ENCODE results near the gene TNPO3.

TNPO3 gene

DNA sequence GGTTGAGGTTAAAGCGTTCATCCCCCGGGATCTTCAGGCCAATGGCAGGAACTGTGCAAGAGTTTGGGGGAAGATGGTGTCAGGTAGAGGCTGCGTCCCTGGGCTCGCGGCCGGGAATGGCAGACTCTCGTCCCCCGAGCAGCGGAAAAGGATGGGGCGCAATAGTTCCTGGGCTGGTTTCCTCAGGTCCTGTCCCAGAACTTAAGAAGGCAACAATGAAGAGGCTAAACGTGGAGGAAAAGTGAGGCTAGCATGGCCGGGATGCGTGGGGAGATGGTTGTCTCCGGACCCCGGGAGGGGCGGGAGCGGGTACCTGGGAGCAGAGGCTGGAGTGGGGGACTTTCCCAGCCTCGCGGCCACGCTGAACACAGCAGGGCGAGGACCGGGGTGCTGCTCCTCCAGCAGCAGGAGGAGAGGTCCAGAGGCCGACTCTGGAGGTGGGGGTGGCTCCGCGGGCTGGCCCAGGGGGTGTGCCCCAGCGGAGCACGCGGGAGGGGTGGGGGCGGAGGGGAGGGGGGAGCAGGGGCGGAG lies 116.3 kb downstream of the TNPO3 start:
- DNase-seq (ENCODE audit: low spot score) = no peak

DNA sequence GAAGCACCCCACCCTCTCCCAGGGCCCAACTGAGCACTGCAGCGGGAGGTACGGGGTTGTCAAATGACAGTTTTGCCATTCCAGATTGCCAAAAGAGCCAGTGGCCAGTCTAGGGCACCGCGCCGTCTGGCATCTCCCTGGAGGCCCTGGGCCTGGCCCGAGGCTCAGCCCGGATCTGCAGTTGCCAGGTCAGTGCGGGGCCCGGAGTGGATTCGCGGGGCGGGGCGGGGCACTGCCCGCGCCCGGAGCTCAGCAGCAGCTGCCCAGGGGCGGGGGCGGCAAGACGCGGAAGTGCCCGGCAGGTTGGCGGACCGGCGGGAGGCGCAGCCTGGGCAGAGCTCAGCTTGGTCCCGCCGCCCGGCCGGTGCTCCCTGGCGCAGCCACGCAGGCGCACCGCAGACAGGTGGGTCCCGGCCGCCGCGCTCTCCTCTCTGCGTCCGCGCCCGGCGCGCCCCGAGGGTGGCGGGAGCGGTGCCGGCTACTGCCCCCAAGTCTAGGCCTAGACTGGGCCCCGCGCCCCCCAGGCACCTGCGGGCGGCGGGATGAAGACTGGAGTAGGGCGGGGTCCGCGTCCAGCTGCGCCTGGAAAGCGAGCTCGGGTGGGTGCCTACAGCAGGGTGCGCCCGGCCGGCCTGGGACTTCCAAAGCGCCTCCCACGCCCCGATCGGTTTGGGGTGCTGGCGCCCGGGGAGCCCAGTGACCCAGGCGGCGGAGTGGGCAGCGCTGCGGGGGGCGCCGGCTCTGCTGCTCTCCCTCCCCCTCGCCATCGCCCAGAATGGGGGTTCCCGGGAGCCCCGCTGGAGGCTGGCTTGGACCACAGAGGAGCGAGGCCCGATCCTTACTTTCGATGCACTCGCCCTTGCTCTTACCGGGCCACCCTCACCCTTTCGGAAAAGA lies 117.0 kb downstream of the TNPO3 start, which contains the start of gene IRF5:
TSS of gene IRF5 (plus strand) at position 281 of the 897 bp plus-strand sequence. CDS start 4,155 bp downstream, outside the sequence.
- no peak for DNase-seq (ENCODE audit: low spot score)

DNA sequence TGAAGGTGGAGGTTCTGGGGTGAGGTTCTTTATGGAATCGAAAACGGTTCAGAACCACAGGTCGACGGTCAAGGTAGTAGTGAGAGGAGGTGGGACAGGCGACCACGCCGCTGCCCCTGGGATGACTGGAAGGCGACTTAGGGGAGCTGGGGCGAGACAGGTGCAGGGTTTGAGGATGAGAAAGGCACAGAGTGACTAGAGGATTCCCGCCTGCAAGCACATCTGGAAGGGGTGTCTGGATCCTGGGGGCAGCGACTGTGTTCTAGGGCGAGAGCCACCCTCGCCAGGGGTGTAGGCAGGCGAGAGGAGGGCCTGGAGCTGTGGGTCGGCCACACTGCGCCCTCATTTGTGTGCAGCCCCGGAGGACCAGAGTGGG lies 117.7 kb downstream of the TNPO3 start:
- DNase-seq (ENCODE audit: low spot score) = no peak

DNA sequence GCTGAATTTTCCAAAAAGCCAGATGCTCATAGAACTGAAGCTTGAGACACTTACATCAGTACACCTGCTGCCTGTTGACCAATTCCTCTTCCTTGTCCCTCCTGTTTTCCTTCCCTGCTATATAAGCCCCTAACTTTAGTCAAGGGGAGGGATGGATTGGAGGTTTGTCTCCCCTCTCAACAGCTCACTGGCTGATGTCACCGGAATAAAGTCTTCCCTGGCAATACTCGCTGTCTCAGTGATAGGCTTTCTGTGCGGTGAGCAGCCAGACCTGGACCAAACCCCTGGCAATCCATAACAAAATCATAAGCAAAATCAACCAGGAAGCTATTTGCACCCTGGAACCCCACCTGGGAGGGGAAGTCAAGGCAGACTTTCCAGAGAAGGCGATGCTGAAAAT lies 118.1 kb downstream of the TNPO3 start:
- no peak for DNase-seq (ENCODE audit: low spot score)

DNA sequence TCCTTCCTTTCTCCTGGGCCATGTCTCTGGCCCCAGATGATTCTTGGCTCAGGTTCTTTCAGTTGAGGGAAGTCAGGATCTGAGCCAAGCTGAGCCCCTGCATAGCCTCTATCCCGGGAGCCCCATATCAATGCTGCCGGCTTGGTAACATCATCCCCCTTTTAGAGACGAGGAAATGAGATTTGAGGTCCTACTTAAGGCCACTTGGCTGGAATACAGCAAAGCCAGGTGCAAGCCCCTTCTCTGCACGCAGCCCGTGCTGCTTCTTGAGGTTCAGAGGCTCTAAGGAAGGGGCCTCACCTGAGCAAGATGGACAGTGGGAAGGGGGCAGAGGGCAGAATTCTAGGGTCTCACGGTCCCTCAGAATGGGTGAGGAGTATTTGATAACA lies 119.6 kb downstream of the TNPO3 start:
- no peak for DNase-seq (ENCODE audit: low spot score)

DNA sequence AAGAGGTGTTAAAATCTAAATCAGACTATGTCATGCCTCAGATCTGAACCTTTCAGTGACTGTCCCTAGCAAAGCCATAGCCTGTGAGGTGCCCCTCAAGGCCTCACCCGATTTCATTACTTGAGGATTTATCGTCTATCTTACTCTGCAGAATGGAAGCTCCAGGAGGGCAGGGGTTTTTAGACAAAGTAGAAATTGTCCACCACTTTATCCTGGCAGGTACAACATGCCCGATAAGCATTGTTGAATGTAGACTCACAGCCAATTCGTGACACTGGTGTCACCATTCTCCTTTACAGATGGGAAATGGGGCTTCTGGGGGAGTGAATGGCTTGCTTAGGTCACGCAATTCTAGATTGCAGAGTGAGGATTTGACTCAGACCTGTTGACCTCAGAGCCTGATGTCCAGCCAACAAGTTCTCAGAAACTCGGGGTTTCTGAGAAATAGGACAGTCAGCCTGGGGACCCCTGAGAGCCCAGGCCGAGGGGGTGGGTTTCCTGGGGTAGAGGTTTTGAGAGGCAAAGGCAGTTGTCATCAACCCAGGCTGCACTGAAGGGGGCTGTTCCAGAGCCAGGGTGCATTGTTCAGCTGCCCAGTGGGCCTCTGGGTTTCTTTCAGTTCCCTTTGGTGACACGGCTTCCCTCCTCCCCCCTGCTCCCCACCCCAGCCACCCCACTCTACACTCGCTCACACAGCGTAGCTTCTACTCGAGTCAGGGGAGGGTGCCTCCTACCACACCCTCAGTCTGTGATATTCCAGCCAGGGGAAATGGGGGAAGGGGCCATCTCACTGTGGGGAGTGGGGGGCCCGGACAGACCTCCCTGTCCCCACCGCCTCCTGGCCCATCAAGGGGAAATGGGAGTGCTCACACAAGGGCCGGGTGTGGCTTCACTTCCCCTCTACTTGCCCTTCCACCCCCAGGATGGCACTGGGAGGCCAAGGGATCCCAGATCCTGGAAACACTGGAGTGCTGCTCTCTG lies 120.3 kb downstream of the TNPO3 start:
- no peak for DNase-seq (ENCODE audit: low spot score)

DNA sequence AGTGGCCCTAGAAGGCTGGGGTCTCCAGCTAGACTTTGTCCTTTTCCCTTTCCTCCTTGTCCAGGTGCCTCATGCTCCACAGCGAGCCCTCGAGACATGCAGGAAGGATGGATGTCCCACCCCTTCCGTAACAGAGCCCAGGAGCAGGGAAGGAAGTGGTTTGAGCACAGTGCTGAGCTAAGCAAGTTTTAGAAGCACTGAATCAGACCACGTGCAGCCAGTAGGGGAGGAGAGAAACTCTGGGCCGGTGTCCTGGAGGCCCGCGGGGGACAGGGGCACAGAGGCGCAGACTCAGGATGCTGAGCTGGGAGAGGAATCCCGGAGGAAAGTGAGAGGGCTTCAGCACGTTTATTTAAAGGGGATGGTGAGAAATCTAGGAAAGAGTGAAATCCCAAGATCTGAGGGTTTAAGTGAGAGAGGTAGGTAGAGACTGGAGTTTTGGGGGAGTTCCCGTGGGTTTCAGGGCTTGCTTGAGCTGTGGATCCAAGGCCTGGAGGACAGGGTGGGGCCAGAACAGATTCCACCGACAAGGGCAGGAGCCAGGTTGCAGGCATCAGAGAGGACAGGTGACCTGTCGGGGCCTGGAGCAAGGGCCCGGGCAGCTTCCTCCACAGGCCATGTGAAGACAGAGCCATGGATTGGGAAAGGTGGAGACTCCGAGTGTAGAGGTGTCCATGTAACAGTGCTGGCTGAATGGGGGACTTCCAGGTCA lies 121.6 kb downstream of the TNPO3 start:
- DNase-seq (ENCODE audit: low spot score) = no peak

DNA sequence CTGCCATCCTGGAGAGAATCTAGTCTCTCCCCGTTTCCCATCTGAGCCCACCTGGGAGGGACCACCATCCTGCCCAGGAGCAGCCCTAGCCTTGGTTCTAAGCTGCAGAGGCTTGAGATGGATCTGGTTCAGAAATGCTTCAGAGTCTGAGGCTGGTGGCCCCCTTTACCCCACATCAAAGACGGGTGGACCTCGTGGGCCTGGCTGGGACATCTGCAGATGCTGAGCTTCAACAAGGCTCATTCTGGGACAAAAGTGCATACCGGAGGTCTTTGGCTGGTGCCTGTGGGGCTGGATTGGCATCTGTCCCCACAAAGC lies 122.1 kb downstream of the TNPO3 start:
- no peak for DNase-seq (ENCODE audit: low spot score)

DNA sequence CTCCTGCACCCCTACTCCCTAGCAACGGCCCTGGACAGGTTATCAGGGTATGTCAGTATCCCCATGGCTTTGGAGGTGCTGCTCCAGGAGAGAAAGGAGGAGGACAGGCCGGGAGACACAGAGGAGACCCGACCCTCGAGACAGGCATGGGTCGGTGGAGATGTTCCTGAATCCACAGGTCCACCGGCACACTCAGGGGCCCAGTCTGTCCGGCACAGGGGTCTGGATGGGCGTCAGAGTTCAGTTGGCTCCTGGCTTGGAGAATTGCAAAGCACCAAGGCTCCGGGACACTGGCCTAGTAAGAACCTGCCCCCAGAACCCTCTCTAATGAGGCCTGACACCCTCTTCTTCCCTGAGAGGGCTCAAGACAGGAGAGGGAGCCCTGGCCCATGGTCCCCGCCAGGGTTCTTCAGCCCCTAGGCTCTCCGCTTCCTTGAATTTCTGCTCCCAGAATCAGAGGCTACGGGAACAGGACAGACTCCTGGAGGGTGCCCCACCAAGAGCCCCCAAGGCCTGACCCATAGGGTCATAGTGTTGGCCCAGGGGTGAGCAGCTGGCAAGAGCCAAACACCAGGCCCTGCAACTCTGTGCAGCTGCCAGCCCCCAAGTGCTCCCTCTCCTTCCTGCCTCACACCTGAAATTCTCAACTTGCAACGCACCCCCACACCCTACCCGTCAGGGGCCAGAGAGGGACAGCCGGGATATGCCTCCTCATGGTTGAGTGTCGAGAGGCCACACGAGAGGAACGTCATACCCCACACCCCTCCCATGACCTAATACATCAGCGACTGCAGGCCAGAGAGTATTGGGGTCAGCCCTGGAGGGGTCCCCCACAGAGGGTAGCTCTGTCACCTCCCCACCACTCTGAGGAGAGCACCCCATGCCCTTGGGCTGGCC lies 122.7 kb downstream of the TNPO3 start:
- DNase-seq (ENCODE audit: low spot score) = no peak

DNA sequence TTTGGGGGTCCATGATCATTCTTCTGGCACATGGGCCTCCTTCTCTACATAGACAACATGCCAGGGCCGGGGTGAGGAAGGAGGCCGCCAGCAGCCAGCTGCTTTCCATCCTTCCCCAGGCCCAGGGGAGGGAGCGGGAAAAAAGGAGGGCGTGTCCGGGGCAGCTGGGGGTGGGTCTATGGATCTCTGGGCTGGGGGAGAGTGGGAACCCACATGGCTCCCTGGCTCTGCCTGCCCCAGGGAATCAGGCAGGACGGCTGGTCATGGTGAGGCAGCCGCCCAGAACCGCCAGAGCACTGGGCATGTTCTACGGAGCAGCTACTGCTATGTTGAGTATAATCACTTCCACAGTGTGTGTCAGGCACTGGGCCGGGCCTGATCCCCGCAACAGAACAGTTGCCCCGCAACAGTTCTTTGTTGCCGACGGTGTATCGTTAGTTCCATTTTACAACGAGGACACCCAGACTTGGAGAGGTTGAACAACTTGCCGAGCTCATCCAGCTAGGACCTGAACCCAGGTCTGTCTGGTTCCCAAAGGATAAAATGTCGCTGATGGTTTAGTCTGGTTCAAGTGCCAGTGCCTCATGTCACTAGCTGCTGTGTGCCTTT lies 123.6 kb downstream of the TNPO3 start:
- no peak for DNase-seq (ENCODE audit: low spot score)

DNA sequence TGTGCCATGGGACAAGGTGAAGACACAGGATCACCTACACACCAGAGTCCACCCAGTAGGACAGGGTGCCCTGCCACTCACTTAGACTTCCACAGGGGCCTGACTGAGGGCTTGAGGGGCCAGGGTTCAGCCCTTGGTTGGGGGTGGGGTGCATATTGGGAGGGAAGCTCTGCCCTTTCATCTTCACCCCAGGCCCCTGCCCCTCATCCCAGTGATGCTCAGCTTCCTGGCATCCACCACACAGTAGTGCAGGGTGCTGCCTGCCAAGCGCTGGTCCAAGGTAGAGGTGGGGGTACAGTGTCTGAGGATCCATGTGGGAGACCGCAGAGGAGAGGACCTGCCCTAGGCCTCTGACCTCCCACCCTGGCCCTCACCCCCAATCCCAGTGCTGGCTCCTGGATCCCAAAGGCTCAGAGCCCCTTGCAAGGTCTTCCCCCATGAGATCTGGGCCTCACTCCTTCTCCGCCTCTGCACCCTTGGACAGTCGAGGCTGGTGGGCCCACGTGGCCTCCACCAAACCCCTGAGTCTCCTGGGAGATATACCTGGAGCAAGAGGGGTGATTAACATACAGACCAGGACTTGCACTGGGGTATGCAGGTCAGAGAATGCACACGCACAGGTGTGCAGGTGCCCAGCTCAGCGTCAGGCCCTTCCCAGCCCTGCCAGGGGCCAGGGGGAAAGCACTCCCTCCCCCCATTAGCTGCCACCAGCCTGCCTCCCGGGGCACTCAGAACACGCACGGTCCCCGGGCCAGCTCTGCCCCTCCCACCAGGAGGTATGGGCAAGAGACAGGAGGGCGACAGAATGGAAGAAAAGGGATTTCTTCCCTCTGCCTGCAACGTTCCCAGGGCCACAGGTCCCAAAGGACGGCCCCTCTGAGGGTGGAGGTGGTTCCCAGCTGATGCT lies 125.8 kb downstream of the TNPO3 start:
- no peak for DNase-seq (ENCODE audit: low spot score)

DNA sequence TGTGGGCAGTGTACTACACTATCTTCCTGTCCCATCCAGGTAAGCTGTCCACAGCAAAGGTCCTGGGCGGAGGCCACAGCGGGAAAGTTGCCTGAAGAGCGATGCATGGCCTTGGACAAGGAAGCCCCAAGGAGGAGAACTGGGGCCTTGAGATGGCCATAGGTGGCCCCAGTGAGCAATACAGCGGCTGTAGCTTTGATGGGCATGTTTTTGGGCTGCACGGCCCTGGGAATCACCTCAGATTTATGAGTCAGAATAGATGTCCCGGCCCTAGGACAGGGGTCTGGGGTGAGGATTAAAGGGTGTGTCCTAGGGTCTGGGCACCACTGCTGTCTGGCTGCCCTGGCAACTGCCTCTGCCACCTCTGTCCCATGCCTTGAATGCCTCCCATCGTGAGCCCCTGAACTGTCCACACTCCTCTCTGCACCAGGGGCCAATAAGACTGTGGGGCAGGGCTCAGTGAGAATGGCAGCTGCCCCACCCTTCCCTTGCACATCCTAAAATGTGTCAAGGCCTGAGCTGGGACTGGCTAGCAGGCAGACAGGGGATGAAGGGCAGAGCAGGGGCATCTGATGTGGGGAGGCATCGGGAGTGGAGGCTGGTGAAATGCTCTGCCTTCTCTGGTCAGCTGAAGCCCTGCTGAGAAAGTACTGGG lies 126.6 kb downstream of the TNPO3 start:
- no peak for DNase-seq (ENCODE audit: low spot score)

DNA sequence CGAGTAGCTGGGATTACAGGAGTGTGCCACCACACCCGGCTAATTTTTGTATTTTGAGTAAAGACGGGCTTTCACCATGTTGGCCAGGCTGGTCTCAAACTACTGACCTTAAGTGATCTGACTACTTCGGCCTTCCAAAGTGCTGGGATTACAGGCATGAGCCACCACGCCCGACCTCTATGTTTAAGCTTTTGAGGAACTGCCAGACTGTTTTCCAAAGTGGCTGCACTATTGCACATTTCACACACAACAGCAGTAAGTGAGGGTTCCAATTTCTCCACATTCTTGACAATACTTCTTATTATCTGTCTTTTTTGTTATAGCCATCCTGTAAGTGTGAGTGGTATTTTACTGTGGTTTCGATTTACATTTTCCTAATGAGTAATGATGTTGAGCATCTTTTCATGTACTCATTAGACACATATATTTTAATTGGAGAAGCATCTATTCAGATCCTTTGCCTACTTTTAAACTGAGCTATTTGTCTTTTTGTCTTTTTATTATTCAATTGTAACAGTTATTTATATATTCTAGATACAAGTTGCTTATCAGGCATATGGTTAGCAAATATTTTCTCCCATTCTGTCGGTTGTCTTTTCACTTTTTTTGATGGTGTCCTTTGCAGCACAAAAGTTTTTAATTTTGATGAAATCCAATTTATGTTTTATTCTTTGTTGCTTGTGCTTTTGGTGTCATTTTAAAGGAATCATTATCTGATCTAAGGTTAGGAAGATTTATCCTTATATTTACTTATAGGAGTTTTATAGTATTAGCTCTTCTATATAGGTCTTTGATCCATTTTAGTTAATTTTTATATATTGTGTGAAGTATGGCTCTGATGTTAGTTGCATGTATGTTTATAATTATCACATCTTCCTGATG lies 130.0 kb downstream of the TNPO3 start:
- no peak for DNase-seq (ENCODE audit: low spot score)

DNA sequence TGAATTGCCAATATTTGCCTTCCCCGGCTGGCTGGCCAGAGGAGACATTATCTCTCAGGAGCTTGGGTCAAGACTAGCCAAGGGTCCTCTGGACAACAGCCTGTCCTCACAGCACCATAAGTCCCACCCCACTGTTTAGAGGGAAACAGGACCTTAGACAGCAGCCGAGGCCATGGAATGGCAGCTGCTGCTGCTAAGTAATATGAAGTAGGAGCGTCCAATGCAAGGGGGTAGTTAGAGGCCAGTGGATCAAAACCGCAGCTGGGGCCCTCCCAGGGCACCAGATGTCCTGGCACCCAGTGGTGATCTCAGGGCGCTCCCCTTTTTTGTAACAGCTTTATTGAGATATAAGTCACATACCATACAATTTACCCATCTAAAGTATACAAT lies 131.5 kb downstream of the TNPO3 start:
- no peak for DNase-seq (ENCODE audit: low spot score)

DNA sequence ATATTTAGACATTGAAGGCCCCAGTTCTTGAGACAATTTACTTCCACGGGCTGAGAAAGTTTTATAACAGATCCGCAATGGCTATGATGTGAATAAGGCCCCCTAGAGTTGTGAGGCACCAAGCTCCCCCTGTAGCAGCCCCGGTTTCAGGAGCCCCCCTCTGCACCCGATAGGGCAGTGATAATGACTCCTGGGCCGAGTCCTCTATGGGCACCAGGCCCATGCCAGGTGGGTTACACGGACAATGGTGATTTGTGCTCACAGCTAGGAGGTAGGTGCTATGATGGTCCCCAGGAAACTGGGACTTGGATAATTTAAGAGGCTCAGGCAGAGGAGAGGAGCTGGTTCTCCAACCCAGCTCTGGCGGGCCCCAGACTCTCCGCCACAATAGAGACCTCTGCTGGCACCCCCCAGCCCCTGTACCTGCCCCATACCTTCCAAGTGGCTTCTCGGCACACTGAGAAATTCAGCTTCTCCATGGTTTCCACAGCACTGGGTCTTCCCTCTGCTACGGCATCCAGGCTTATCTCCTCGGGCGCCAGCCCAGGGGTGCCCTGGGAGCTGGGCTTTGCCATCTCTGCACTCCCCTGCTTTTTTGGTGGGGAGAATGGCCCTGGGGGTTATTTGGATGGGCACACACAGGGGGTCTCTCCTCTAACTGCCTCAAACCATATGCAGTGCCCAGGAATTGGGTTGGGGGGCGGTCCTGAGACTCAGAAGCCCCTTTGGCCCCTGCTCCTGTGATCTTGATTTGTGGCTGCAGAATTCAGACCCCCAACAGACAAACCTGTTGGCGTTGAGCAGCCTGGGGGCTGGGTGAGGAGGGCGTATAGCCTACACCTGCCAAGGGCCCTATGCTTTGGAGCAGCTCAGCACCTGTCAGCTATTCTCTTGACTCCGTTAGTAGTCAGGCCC lies 132.2 kb downstream of the TNPO3 start:
- DNase-seq (ENCODE audit: low spot score) = no peak

DNA sequence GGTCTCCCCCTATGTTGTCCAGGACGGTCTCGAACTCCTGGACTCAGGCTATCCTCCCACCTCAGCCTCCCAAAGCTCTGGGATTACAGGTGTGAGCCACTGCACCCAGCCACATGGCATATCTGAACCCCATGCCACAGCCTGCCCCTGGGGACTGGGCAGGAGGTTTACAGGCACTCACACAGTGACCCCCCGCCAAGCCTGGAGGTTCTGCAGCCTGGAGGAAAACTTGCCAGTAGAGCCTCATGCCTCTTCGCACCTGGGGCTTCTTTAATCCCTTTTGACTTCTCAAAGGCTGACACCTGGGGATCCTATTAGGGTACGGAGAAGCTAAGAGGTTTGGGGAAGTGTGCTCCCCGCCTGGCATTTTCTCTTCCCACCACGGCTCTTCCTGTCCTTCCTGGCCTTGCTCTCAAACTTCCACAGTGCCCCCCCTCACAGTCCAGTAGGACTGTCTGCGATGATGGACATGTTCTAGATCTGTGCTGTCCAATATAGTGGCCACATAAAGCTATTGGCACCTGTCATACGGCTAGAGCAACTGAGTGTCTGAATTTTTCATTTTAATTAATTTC lies 133.0 kb downstream of the TNPO3 start:
- no peak for DNase-seq (ENCODE audit: low spot score)
